Stimulated activated CD8-positive, alpha-beta memory T cell treated with anti-CD3 and anti-CD28 coated beads, Interleukin-12 subunit alpha, Interleukin-12 subunit beta, amount 100 ng/mL, for 1 hour (primary cell): ENCODE data around the gene GIGYF1.
"Not testable (repeated sequence)": the region's sequence is repeated elsewhere in the genome, so short reads cannot be mapped to it uniquely, and the experiment has no call there.

Experiments used
- DNase-seq: peaks from one replicate; pipeline ENCODE4 v3.0.0-alpha.2; 2020; ENCODE audit warnings: low read depth

Gene GIGYF1

GRCh38 chr7:100706672-100707311, 12.7 kb upstream of the GIGYF1 start:
- no peak for DNase-seq

- DNase-seq = peak; percentile 97
These were observed 12.0 kb upstream of the GIGYF1 start, which contains the start of gene POP7 for GRCh38 chr7:100705753-100706671. Gene POP7, plus strand, starts transcription at chr7:100706121. Its CDS starts 710 bp downstream, at chr7:100706831.

DNA sequence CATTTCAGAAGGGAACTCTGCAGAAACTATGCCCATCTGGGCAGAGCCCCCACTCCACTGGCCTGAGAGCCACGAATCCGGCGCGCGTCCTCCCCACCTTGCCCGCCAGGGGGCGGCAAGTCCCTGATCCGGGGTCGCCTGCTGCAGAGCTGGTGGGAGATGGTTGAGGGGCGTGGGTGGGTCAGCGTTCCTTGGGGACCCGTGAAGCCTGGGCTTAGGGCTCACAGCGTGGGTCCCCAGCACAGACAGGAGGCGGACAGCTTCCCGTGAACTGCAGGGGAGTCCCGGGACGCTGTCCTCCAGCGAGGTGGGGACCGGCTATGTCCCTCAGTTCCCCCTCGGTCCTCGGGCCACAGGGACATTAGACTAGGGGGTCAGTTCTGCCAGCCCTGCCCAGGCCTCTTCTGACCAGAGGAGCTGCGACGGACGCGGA, 11.3 kb upstream of the GIGYF1 start:
- DNase-seq = peak; percentile 63

DNA sequence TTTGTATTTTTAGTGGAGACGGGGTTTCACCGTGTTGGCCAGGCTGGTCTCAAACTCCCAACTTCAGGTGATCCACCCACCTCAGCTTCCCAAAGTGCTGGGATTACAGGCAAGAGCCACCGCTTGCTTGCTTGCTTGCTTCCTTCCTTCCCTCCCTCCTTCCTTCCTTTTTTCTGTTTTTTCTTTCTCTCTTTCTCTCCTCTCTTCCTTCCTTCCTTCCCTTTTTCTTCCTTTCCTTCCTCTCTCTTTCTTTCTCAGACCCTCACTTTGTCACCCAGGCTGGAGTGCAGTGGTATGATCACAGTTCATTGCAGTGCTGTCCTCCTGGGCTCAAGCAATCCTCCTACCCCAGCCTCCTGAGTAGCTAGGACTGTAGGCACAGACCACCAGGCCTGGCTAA, 7.0 kb upstream of the GIGYF1 start:
- not testable (repeated sequence) for DNase-seq

DNA sequence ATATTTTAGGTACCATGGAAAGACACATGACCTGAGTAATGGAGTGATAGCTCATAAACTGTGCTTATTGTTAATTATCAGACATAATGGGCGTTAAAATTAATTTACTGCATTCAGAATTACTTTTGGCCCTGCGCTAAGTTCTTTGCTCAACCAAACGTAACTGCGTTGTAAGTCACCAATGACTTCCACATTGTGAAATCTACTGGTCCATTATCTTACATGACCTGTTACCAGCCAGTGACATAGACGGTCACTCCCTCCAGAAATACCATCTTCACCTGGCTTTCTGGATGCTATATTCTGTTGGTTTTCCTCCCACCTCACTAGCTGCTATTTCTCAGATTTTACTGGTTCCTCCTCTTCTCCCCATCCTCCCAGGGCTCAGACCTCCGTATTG, 5.0 kb upstream of the GIGYF1 start:
- DNase-seq = no peak

- no peak for DNase-seq
These were observed 2.1 kb upstream of the GIGYF1 start for GRCh38 chr7:100696123-100696521.

DNA sequence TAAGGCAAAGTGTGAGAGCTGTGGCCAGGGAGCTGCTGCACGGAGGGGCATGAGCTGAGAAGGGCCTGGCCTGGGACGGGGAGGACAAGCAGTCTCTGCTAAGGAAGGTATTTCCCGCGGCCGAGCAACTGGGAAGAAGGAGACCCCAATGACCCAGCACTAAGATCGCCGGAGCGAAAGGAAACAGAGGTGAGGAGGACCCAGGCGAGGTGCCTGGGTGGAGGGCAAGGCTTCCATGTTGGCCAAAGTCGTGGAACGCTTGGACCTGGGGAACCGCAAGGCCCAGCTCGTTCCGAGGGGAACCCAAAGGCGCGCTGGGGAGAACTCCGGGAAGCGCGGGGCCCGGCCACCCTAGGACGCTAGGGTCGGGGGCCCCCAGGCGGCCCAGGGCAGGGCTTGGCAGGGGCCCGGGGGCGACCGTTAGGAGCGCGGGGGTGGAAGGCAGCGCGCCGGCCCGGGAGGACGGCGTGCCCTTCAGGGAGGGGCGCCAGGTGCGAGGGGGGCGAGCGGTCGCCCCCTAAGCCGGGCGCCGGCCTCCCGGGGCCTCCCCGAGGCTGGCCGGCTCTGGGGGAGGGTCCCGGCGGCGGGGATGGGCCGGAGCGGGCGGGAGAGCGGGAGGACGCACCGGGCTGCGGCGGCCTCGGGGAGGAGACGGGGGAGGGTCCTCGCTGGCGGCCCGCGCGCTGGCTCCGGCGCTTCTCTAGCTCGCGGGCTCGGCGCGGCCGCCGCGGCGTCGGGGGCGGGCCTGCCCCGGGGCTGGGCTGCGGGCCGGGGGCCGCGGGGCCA, 545 bp downstream of the GIGYF1 start:
- no peak for DNase-seq

DNA sequence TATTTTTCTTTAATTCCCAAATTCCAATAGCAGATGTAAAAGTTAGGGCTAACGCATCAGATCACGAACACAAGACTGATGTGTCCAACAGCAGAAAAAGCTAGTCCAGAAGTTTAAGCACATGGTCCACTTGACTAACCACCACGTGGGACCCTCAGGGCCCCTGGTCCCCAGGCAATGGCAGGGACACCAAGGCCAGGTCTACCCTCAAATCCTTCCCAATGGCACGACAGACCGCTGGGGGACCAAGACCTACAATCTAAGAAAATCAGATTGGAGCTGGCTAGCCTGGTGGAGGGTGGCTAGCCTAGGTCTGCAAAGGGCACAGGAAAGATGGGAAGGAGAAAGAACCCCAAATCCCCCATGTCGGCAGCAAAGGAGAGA, 1.5 kb downstream of the GIGYF1 start:
- no peak for DNase-seq

DNA sequence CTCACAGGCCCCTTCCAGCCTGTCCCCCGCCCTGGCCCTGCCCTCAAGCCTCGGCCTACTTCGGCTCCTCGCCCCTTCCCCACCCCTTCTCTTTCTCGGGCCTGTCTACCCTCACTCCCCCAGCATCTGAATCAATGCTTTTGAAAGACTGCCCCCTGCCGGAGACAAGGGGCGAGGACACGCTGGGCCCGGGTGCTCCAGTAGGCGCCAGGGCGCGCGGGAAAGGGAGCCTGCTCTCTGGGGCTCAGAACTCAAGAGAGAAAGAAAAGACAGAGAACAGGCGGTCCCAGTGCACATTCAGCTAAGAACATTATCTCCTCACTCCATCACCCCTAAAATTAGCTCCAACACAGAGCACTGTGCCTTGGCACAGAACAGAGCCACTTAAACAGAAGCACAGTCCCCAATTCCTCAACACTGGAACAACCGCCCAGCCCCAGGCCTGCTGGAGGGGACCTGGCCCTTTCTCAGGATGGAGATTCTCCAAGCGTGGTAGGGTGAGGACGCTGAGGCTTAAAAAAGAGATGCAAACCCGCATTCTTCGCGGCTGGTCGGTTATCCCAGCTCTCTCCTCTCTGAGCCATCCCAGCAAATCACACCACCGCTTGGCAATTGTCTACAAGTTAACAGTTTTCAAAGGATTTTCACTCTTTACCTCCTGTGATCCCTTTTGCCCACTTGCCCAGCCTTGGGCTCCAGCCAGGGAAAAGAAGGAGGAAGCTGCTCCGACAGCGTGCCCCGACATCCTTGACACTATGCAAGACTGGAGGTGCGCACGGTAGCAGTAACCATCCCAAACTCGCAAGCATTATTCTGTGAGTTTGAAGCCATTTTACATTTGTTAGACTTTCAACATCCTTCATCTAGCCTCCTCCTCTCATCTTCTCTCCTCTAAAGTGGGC, 2.1 kb downstream of the GIGYF1 start:
- peak; percentile 70 for DNase-seq

DNA sequence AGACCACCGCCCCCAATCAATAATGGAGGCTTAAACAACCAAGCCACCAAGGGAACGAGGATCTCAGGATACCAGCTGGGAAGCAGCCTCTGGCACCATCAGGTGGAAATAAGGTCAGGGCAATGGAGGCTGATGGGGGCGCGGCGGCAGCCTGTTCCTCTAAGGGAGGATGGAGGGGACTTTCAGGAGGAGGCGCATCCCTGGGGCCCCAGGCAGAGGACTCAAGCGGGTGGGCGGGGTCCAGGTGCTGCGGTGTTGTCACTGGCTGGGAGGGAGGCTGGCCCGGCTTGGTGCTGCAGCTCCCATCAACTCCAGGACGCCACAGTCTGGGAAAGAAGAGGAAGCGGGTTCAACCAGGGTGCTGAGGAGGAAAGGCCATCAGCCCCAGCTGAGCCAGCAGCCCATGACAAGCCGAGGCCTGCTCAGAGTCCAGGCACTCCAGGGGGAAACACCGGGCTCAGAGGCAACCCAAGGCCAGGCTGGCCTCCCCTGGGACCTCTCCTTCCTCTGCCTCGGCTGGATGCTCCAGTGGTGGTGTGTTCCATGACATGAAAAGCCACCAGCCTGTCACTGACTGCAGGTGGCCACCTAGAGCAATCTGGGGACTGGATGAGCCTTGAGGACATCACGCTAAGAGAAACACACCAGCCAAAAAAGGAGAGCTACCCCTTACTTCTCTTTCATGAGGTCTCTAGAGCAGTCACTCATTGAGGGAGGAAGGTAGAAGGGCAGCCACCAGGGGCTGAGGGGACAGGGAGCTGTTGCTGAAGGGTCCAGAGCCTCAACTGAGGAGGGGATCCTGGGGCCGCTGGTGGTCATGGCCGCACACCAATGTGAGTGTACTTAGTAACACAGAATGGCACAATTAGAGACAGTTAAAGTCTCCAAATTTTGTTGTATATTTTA, 4.6 kb downstream of the GIGYF1 start:
- no peak for DNase-seq

GRCh38 chr7:100688326-100688860, 5.7 kb downstream of the GIGYF1 start:
- no peak for DNase-seq

GRCh38 chr7:100687751-100688300, 6.2 kb downstream of the GIGYF1 start:
- DNase-seq = no peak

DNA sequence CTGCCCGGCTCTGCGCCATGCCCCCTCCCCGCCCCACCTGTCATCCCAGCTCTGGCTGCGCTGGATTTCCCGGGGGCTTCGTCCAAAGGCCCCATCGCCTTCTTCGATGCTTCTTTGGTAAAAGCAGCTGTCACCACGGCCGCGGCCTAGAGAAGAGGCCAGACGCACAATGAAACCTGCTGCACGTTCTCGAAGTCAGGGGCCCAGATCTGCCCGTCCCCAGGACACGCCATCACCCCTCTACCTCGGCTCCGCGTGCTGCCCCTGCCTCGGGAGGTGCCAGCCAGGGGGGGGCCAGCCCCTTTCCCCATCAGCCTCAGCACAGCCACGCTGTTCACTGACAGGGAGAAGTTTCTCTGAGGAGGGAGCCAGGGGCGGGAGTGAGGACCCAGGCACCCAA, 6.8 kb downstream of the GIGYF1 start:
- no peak for DNase-seq

GRCh38 chr7:100686822-100687211, 7.2 kb downstream of the GIGYF1 start:
- DNase-seq = no peak

DNA sequence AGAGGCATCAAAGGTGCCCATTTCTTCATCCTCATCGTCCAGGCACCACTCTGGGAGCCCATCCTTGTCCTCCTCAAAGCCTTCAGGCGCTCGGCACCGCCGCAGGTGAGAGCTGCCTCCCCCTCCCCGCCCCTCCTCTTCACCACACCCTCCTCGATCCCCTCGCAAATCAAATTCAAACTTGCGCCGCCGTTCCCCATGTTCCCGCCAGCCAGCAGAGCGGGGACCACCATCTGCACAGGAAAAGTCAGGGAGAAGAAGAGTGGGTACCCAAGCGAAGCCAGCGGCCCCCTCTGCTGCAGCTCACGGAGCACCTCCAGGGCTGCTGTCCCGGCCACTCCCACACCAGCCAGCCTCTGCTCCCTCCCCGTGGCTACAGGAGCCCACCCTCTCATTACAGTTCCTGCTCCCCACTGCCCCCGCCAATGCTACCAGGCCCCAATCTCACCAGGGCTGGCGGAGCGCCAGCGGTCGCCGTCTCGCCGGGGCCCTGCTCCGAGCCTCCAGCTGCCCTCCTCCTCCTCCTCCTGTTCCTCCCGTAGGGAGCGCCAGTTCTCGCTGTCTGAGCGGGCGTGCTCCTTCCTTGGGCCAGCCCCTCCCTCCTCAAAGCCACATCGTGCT, 7.7 kb downstream of the GIGYF1 start:
- no peak for DNase-seq

DNA sequence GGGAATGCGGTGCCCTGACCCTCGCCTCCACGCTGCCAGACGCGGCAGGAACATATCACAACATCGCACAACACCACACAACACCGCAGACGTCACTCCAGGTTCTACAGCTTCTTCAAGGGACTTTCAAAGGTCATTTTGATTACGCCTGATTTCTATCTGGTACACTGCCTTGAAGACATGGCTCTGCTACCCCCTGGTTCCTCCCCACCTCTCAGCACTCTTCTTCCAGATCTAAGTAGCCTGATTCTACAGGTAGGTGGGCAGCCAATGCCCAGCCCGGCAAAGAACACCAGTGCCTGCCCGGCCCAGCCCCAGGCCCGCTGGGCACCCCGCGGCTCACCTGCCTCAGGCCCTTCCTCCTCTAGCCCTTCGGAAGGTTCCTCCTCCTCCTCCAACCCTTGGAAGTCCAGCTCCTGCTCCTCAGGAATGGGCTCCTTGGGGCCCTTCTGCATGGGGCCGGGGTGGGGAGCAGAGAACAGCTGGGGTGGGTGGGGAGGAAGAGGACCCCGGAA, 8.4 kb downstream of the GIGYF1 start:
- no peak for DNase-seq

GRCh38 chr7:100685049-100685605, 8.9 kb downstream of the GIGYF1 start:
- DNase-seq = no peak

DNA sequence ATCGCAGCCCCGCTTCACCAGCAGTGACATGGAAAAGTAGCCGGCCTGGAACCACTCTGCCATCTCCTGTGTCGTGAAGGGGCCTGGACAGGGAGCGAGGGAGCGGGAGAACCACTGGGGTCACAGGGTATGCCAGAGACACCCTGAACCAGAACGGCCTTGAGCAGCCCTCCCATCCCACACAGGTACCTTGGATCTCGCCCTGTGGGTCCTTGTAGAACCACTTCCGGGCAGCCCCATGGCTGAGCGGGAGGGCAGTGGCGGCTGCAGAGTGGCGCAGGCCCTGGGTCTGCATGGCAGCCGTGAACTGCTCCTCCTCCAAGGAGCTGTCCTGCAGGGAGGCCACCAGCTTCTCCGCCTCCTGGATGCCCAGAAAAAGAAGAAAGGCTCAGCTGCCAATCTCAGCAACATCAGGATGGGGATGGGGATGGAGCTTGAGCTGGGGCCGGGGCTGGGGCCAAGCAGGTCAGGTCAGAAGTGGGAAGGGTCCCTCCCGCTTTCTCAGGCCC, 9.5 kb downstream of the GIGYF1 start:
- DNase-seq = no peak
